ENCODE measurements around the gene FIP1L1. TPM values are rescaled to one million over a fixed set of nuclear protein-coding genes. Genes with fewer than 3 reads are reported as not detected.
"Not testable (repeated sequence)": the region's sequence is repeated elsewhere in the genome, so short reads cannot be mapped to it uniquely, and the experiment has no call there.

Gene FIP1L1
- total RNA-seq, 4 donors from 2014 or later = 31.5 to 62.7 (median 45.3) TPM

DNA sequence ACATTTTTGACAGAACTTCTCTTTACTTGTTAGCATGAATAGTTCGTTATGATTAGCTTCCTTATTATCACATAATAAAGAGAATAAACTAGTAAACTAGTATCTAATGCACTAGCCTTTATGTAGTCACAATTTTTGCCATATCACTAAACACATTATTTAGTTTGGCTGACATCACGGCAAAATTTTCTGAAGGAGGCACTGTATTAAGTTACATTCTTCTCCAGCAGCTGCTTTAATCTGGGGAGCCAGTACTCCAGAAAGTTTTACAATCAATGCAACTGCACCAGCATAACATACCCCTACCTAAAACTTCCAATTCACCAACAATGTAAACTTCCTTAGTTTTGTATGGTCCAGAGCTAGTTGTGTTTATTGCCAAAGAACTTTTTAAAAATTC is 87.8 kb downstream of the FIP1L1 start:
- Histone ChIP-seq H3K4me1 (no peaks in the 10 kb centered on the region), H3K9me3 (peaks cover 0 to 8% (median 3%) of the 10 kb centered on the region in 4 donors), H3K27ac (no peak overlapping the region), H3K36me3 (peaks cover 0 to 42% (median 0%) of the 10 kb centered on the region in 3 donors), H3K4me3 (no peak overlapping the region), H3K27me3 (no peaks in the 10 kb centered on the region)
- no peak for DNase-seq
- no peak for TF ChIP-seq POLR2A (IDR thresholded peaks at IDR 0.05)
- TF ChIP-seq, protein P1, sequence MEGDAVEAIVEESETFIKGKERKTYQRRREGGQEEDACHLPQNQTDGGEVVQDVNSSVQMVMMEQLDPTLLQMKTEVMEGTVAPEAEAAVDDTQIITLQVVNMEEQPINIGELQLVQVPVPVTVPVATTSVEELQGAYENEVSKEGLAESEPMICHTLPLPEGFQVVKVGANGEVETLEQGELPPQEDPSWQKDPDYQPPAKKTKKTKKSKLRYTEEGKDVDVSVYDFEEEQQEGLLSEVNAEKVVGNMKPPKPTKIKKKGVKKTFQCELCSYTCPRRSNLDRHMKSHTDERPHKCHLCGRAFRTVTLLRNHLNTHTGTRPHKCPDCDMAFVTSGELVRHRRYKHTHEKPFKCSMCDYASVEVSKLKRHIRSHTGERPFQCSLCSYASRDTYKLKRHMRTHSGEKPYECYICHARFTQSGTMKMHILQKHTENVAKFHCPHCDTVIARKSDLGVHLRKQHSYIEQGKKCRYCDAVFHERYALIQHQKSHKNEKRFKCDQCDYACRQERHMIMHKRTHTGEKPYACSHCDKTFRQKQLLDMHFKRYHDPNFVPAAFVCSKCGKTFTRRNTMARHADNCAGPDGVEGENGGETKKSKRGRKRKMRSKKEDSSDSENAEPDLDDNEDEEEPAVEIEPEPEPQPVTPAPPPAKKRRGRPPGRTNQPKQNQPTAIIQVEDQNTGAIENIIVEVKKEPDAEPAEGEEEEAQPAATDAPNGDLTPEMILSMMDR (IDR thresholded peaks at IDR 0.05) = no peak

DNA sequence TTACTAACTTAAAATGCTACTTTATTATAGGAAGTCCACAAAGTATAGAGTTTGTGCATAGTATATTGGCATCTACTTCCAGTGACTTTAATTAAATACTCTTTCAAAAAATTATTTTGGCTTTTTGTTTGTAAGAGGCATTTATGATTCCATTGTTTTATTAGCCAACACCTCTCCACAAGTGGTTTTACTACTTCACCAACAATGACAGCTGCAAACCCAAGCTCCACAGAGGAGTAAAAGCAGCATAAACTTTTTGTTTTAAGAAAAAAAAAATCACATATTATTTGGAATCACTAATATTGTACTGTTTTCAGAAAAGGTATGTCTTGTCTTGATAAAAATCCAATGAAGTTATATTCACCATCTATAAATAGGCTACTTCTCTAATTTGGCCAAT is 88.5 kb downstream of the FIP1L1 start:
- Histone ChIP-seq H3K9me3 (peaks cover 0 to 8% (median 3%) of the 10 kb centered on the region in 4 donors), H3K27ac (no peak overlapping the region), H3K36me3 (peaks cover 0 to 36% (median 0%) of the 10 kb centered on the region in 3 donors), H3K27me3 (no peaks in the 10 kb centered on the region), H3K4me1 (no peaks in the 10 kb centered on the region), H3K4me3 (no peak overlapping the region)
- DNase-seq = no peak
- TF ChIP-seq, protein P1 (IDR thresholded peaks at IDR 0.05) = no peak
- no peak for TF ChIP-seq POLR2A (IDR thresholded peaks at IDR 0.05)

DNA sequence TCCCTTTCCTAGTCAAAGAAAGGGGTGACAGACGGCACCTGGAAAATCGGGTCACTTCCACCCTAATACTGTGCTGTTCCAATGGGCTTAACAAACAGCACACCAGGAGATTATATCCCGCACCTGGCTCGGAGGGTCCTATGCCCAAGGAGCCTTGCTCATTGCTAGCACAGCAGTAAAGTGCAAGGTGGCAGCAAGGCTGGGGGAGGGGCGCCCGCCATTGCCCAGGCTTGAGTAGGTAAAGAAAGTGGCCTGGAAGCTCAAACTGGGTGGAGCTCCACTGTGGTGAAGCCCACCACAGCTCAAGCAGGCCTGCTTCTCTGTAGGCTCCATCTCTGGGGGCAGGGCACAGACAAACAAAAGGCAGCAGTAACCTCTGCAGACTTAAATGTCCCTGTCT is 89.1 kb downstream of the FIP1L1 start:
- not testable (repeated sequence) for H3K4me1 ChIP-seq, DNase-seq, H3K4me3 ChIP-seq, H3K27me3 ChIP-seq, H3K27ac ChIP-seq, H3K9me3 ChIP-seq
- H3K36me3 ChIP-seq = peaks cover 0 to 29% (median 0%) of the 10 kb centered on the region in 3 donors

DNA sequence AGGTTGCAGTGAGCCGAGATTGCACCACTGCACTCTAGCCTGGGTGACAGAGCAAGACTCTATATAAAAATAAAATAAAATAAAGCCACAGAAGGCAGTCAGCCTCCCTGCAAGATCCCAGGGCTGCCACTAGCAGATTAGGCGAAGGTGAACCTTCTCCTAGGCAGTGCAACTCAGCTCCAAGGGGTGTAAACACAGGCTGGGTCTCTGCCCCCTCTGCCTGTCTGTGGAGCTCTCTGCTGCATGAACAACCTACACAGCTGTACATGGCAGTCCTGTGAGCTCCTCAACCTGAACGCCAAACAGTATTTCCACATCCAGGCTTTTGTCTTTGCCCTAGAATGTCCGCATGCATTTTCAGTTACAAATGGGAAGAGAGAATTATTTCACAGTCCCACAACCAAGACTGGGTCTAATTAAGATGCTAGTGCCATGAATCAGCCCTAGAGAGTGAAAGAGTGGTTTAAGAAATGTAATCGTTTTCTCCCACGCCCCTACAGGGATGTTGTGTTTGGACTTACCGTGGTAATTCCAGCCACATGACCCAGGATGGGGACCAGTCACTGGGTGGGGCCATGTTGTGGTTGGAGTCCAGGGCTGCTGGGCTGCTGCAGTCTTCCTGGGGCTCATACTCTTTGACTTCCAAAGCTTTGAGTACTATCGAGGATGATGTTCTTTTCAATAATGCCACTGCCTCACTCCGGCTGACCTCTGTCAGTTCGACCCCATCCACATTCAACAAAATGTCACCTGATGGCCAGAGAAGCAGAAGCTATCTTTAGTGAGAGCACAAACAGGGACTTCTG is 99.0 kb downstream of the FIP1L1 start:
- Histone ChIP-seq H3K4me3 (no peak overlapping the region), H3K9me3 (no peaks in the 10 kb centered on the region), H3K27ac (no peak overlapping the region), H3K4me1 (no peaks in the 10 kb centered on the region), H3K27me3 (no peaks in the 10 kb centered on the region), H3K36me3 (peaks cover 0 to 29% (median 0%) of the 10 kb centered on the region in 3 donors)
- TF ChIP-seq, protein P1 (IDR thresholded peaks at IDR 0.05) = no peak
- TF ChIP-seq POLR2A (IDR thresholded peaks at IDR 0.05) = no peak
- no peak for DNase-seq

DNA sequence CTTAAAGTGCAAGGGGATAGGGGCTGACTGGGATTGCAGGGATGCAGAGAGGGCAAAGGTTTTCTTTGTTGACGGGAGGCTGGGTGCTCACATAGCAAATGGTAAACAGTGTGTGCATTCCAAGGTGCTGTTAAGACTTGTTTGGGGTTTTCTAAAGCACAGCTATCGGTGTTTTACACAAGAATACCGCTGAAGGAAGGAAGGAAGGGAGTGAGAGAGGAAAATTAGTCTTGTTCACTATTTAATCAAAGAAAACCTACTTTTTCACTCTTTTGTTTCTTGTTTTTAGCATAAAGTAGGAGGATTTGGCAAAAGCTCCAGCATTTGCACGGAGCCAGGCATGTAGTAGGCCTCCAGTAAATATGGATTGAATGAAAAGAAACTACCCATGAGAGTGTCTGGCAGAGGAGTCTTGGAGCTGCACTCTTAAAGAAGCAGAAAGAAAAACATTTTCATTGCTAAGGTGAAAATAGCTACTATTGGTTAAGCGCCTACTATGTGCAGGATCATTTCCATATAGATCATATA is 99.7 kb downstream of the FIP1L1 start:
- no peaks in the 10 kb centered on the region for H3K27me3 ChIP-seq
- no peak overlapping the region for H3K27ac ChIP-seq
- H3K36me3 ChIP-seq = peaks cover 0 to 29% (median 0%) of the 10 kb centered on the region in 3 donors
- H3K9me3 ChIP-seq = no peaks in the 10 kb centered on the region
- no peaks in the 10 kb centered on the region for H3K4me1 ChIP-seq
- TF ChIP-seq, protein P1 (IDR thresholded peaks at IDR 0.05) = no peak
- TF ChIP-seq POLR2A (IDR thresholded peaks at IDR 0.05) = no peak
- no peak overlapping the region for H3K4me3 ChIP-seq
- DNase-seq = no peak

DNA sequence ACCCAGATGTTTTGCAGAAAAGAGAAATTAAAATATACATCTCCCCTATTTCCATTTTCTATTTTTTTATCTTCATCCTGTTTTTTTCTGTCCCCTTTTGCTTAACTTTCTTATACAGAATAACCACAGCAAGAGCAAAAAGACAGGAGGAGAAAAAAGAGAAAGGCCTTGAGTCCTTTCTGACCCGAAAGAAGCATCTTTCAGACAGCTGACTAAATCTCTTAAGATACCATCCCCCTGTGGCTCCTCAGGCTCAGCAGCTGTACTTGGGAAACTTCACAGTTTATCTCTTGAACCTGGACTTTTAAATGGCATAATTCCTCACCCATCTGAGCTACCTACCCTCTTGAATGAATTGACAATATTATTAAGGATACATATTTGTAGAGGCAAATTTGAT is 100.2 kb downstream of the FIP1L1 start:
- H3K36me3 ChIP-seq = peaks cover 0 to 29% (median 0%) of the 10 kb centered on the region in 3 donors
- no peak overlapping the region for H3K4me3 ChIP-seq
- H3K27ac ChIP-seq = no peak overlapping the region
- H3K9me3 ChIP-seq = no peaks in the 10 kb centered on the region
- no peak for DNase-seq
- H3K27me3 ChIP-seq = no peaks in the 10 kb centered on the region
- TF ChIP-seq, protein P1 (IDR thresholded peaks at IDR 0.05) = no peak
- no peak for TF ChIP-seq POLR2A (IDR thresholded peaks at IDR 0.05)
- no peaks in the 10 kb centered on the region for H3K4me1 ChIP-seq
